HEK293 (cell line): ENCODE results near the gene LASP1.
A peak's percentile ranks its signal among the peaks of the same experiment; 100 is the strongest.

Experiments used
- ATF2 ChIP-seq: fragments of 450-650 bp; formaldehyde crosslinking; IDR thresholded peaks from 2 replicates; pipeline ENCODE4 v1.5.1; 2016; ENCODE audit warnings: missing biosample characterization, missing genetic modification characterization, low read depth
- FEZF1 ChIP-seq: fragments of 450-650 bp; formaldehyde crosslinking; IDR thresholded peaks from 2 replicates; pipeline ENCODE4 v1.5.1; 2016; ENCODE audit warnings: missing biosample characterization, missing genetic modification characterization
- GLIS1 ChIP-seq: fragments of 450-650 bp; formaldehyde crosslinking; IDR thresholded peaks from 2 replicates; pipeline ENCODE4 v1.5.1; 2016; ENCODE audit warnings: missing biosample characterization, missing genetic modification characterization
- HOXA7 ChIP-seq: sonication (generic); formaldehyde crosslinking; IDR thresholded peaks from 2 replicates; pipeline ENCODE4 v1.8.1; 2022; ENCODE audit warnings: missing genetic modification reagents, borderline replicate concordance
- MYNN ChIP-seq: fragments of 450-650 bp; formaldehyde crosslinking; IDR thresholded peaks from 2 replicates; pipeline ENCODE4 v1.5.1; 2016; ENCODE audit warnings: missing biosample characterization, missing genetic modification characterization, borderline replicate concordance
- OSR2 ChIP-seq: fragments of 450-650 bp; formaldehyde crosslinking; IDR thresholded peaks from 2 replicates; pipeline ENCODE4 v1.5.1; 2016; ENCODE audit warnings: missing biosample characterization, missing genetic modification characterization
- PRDM1 ChIP-seq: fragments of 450-650 bp; formaldehyde crosslinking; IDR thresholded peaks from 2 replicates; pipeline ENCODE4; 2016; ENCODE audit warnings: missing biosample characterization, missing genetic modification characterization
- PRDM10 ChIP-seq: fragments of 450-650 bp; formaldehyde crosslinking; IDR thresholded peaks from 2 replicates; pipeline ENCODE4 v1.5.1; 2016; ENCODE audit warnings: missing biosample characterization, missing genetic modification characterization
- TRIM28 ChIP-seq: IDR thresholded peaks from 2 replicates; pipeline ENCODE4 v1.6.1; 2011; ENCODE audit warnings: low read length, control low read depth, borderline replicate concordance
- TSHZ1 ChIP-seq: fragments of 450-650 bp; formaldehyde crosslinking; IDR thresholded peaks from 2 replicates; pipeline ENCODE4 v1.5.1; 2016; ENCODE audit warnings: missing biosample characterization, missing genetic modification characterization, borderline replicate concordance
- ZBTB26 ChIP-seq: fragments of 450-650 bp; formaldehyde crosslinking; optimal IDR thresholded peaks from 2 replicates; pipeline ENCODE3; 2016; ENCODE audit warnings: missing biosample characterization, mild to moderate bottlenecking, missing genetic modification characterization
- ZBTB49 ChIP-seq: fragments of 450-650 bp; formaldehyde crosslinking; IDR thresholded peaks from 2 replicates; pipeline ENCODE4 v1.5.1; 2016; ENCODE audit warnings: missing biosample characterization, missing genetic modification characterization, low read depth
- ZNF155 ChIP-seq: fragments of 450-650 bp; formaldehyde crosslinking; IDR thresholded peaks from 2 replicates; pipeline ENCODE4 v1.5.1; 2016; ENCODE audit warnings: missing biosample characterization, missing genetic modification characterization
- ZNF175 ChIP-seq: fragments of 450-650 bp; formaldehyde crosslinking; IDR thresholded peaks from 2 replicates; pipeline ENCODE4 v1.5.1; 2016; ENCODE audit warnings: missing biosample characterization, missing genetic modification characterization
- ZNF184 ChIP-seq: fragments of 450-650 bp; IDR thresholded peaks from 2 replicates; pipeline ENCODE4 v1.5.1; 2018; ENCODE audit warnings: missing biosample characterization, mild to moderate bottlenecking, missing genetic modification characterization
- ZNF24 ChIP-seq: fragments of 450-650 bp; formaldehyde crosslinking; IDR thresholded peaks from 2 replicates; pipeline ENCODE4 v1.5.1; 2016; ENCODE audit warnings: missing biosample characterization, missing genetic modification characterization
- ZNF248 ChIP-seq: fragments of 450-650 bp; formaldehyde crosslinking; IDR thresholded peaks from 2 replicates; pipeline ENCODE4 v1.5.1; 2017; ENCODE audit warnings: missing biosample characterization, missing genetic modification characterization
- ZNF274 ChIP-seq, 2 experiments: fragments of 200-500 bp in 1 of 2; fragments of 450-650 bp in 1 of 2; sonication (Bioruptor generic) in 1 of 2; formaldehyde crosslinking in 1 of 2; IDR thresholded peaks; 2 replicates each; pipeline versions ENCODE4 v1.5.1 to v1.6.1; 2014 to 2016; ENCODE audit warnings: borderline replicate concordance in 1 of 2, inconsistent platforms in 1 of 2, low read length in 1 of 2, missing biosample characterization in 1 of 2, missing genetic modification characterization in 1 of 2
- ZNF280C ChIP-seq: fragments of 450-650 bp; formaldehyde crosslinking; IDR thresholded peaks from 2 replicates; pipeline ENCODE4 v1.5.1; 2016; ENCODE audit warnings: missing biosample characterization, missing genetic modification characterization
- ZNF302 ChIP-seq: fragments of 450-650 bp; formaldehyde crosslinking; IDR thresholded peaks from 2 replicates; pipeline ENCODE4 v1.5.1; 2016; ENCODE audit warnings: missing biosample characterization, missing genetic modification characterization, low read depth
- ZNF324 ChIP-seq: fragments of 450-650 bp; formaldehyde crosslinking; IDR thresholded peaks from 2 replicates; pipeline ENCODE4 v1.5.1; 2016; ENCODE audit warnings: missing biosample characterization, missing genetic modification characterization
- ZNF521 ChIP-seq: fragments of 450-650 bp; formaldehyde crosslinking; IDR thresholded peaks from 2 replicates; pipeline ENCODE4 v1.5.1; 2017; ENCODE audit warnings: missing biosample characterization, mild to moderate bottlenecking, missing genetic modification characterization
- ZNF600 ChIP-seq: fragments of 450-650 bp; formaldehyde crosslinking; IDR thresholded peaks from 2 replicates; pipeline ENCODE4 v1.5.1; 2016; ENCODE audit warnings: missing biosample characterization, missing genetic modification characterization
- ZNF704 ChIP-seq: fragments of 450-650 bp; formaldehyde crosslinking; IDR thresholded peaks from 2 replicates; pipeline ENCODE4 v1.5.1; 2016; ENCODE audit warnings: missing biosample characterization, missing genetic modification characterization

The LASP1 gene

GRCh38 chr17:38861399-38861843 is 8.4 kb upstream of the LASP1 start (continued):
- TF ChIP-seq ZNF600 (tag by site-specific recombination) = peak; percentile 59; the same call in 1 of the 2 replicates
- TF ChIP-seq FEZF1 (tag by site-specific recombination) = no peak
- TF ChIP-seq ATF2 = no peak
- no peak for TF ChIP-seq ZNF184 (tag by site-specific recombination)
- TF ChIP-seq TRIM28 = peak; percentile 81
- TF ChIP-seq OSR2 (tag by site-specific recombination) = no peak
- TF ChIP-seq TSHZ1 (tag by site-specific recombination) = no peak
- no peak for TF ChIP-seq MYNN (tag by site-specific recombination)
- TF ChIP-seq ZBTB26 (tag by site-specific recombination) = no peak
- no peak for TF ChIP-seq ZNF302 (tag by site-specific recombination)
- TF ChIP-seq ZNF521 (tag by site-specific recombination) = no peak
- TF ChIP-seq ZNF704 (tag by site-specific recombination) = no peak
- peak; percentile 8; the same call in 1 of the 2 replicates for TF ChIP-seq GLIS1 (tag by site-specific recombination)
- TF ChIP-seq ZNF324 (tag by site-specific recombination) = no peak
- TF ChIP-seq ZNF248 (tag by site-specific recombination) = no peak
- no peak for TF ChIP-seq ZBTB49 (tag by site-specific recombination)
- no peak for TF ChIP-seq ZNF175 (tag by site-specific recombination)
- TF ChIP-seq ZNF24 (tag by site-specific recombination) = no peak
- peak; percentile 55; the same call in 1 of the 2 replicates for TF ChIP-seq PRDM1
- TF ChIP-seq ZNF274 (IDR thresholded peaks at IDR 0.05; ENCODE audit: low read length) = no peak
- no peak for TF ChIP-seq ZNF274 (tag by site-specific recombination; IDR thresholded peaks at IDR 0.05; ENCODE audit: borderline replicate concordance)
- TF ChIP-seq HOXA7 (CRISPR knock-in tag) = no peak
- TF ChIP-seq ZNF280C (tag by site-specific recombination) = no peak
- no peak for TF ChIP-seq ZNF155 (tag by site-specific recombination)
- peak; percentile 65 for TF ChIP-seq PRDM10 (tag by site-specific recombination)
